ENCODE data around the gene ST6GALNAC5.
"Not testable (repeated sequence)": the region's sequence is repeated elsewhere in the genome, so short reads cannot be mapped to it uniquely, and the experiment has no call there.

ST6GALNAC5 gene

GRCh38 chr1:76866566-76866965 lies 714 bp upstream of the ST6GALNAC5 start:
- DNase-seq (ENCODE audit: extremely low read depth in 1 of 2, low read depth in 1 of 2), result no peak

- no peak for DNase-seq (ENCODE audit: extremely low read depth in 1 of 2, low read depth in 1 of 2)
Measured at GRCh38 chr1:76868154-76868882, 1.0 kb downstream of the ST6GALNAC5 start.

GRCh38 chr1:76868916-76869315 lies 1.6 kb downstream of the ST6GALNAC5 start:
- no peak for DNase-seq (ENCODE audit: extremely low read depth in 1 of 2, low read depth in 1 of 2)

GRCh38 chr1:76870037-76870436 lies 2.8 kb downstream of the ST6GALNAC5 start:
- no peak for DNase-seq (ENCODE audit: extremely low read depth in 1 of 2, low read depth in 1 of 2)

GRCh38 chr1:76871355-76871974 lies 4.2 kb downstream of the ST6GALNAC5 start:
- DNase-seq (ENCODE audit: extremely low read depth in 1 of 2, low read depth in 1 of 2), result no peak

GRCh38 chr1:76872944-76873343 lies 5.7 kb downstream of the ST6GALNAC5 start:
- DNase-seq (ENCODE audit: extremely low read depth in 1 of 2, low read depth in 1 of 2), result no peak

- DNase-seq (ENCODE audit: extremely low read depth in 1 of 2, low read depth in 1 of 2), result no peak
Measured at GRCh38 chr1:76876655-76877395, 9.5 kb downstream of the ST6GALNAC5 start.

GRCh38 chr1:76879014-76879413 lies 11.7 kb downstream of the ST6GALNAC5 start:
- not testable (repeated sequence) for DNase-seq (ENCODE audit: extremely low read depth in 1 of 2, low read depth in 1 of 2)

- no peak for DNase-seq (ENCODE audit: extremely low read depth in 1 of 2, low read depth in 1 of 2)
Measured at GRCh38 chr1:76881762-76882161, 14.5 kb downstream of the ST6GALNAC5 start.

GRCh38 chr1:76891931-76892622 lies 24.8 kb downstream of the ST6GALNAC5 start:
- no peak for DNase-seq (ENCODE audit: extremely low read depth in 1 of 2, low read depth in 1 of 2)

GRCh38 chr1:76892675-76893074 lies 25.4 kb downstream of the ST6GALNAC5 start:
- DNase-seq (ENCODE audit: extremely low read depth in 1 of 2, low read depth in 1 of 2), result no peak

- DNase-seq (ENCODE audit: extremely low read depth in 1 of 2, low read depth in 1 of 2), result no peak
Measured at GRCh38 chr1:76901158-76901767, 34.0 kb downstream of the ST6GALNAC5 start.

- no peak for DNase-seq (ENCODE audit: extremely low read depth in 1 of 2, low read depth in 1 of 2)
Measured at GRCh38 chr1:76905876-76906595, 38.8 kb downstream of the ST6GALNAC5 start.

GRCh38 chr1:76909311-76909710 lies 42.0 kb downstream of the ST6GALNAC5 start:
- no peak for DNase-seq (ENCODE audit: extremely low read depth in 1 of 2, low read depth in 1 of 2)

GRCh38 chr1:76919085-76919484 lies 51.8 kb downstream of the ST6GALNAC5 start:
- no peak for DNase-seq (ENCODE audit: extremely low read depth in 1 of 2, low read depth in 1 of 2)

- no peak for DNase-seq (ENCODE audit: extremely low read depth in 1 of 2, low read depth in 1 of 2)
Measured at GRCh38 chr1:76921590-76921989, 54.3 kb downstream of the ST6GALNAC5 start.

- no peak for DNase-seq (ENCODE audit: extremely low read depth in 1 of 2, low read depth in 1 of 2)
Measured at GRCh38 chr1:76925825-76926224, 58.5 kb downstream of the ST6GALNAC5 start.

- DNase-seq (ENCODE audit: extremely low read depth in 1 of 2, low read depth in 1 of 2), result no peak
Measured at GRCh38 chr1:76928522-76928921, 61.2 kb downstream of the ST6GALNAC5 start.

- DNase-seq (ENCODE audit: extremely low read depth in 1 of 2, low read depth in 1 of 2), result no peak
Measured at GRCh38 chr1:76929136-76929535, 61.9 kb downstream of the ST6GALNAC5 start.
